HG02870 (cell line): ENCODE data around the gene CCDC185.
A peak's percentile ranks its signal among the peaks of the same experiment; 100 is the strongest.

Experiments used
- ATAC-seq: cut with Tn5 transposase; IDR thresholded peaks from one replicate; pipeline ENCODE4 v1.9.1; 2021; ENCODE audit warnings: mild to moderate bottlenecking, moderate library complexity; ENCODE audit not compliant: unreplicated experiment

CCDC185 gene

GRCh38 chr1:223393275-223394214 lies at the start of gene CCDC185:
CCDC185 (plus strand) TSS chr1:223393415; CDS start chr1:223393476, 61 bp downstream.
- ATAC-seq = no peak

GRCh38 chr1:223343692-223344091 lies 49.5 kb upstream of the CCDC185 start:
- ATAC-seq = no peak

- ATAC-seq = no peak
Observed at GRCh38 chr1:223344491-223344890, 48.7 kb upstream of the CCDC185 start.

GRCh38 chr1:223345720-223346119 lies 47.5 kb upstream of the CCDC185 start:
- ATAC-seq = no peak

- no peak for ATAC-seq
Observed at GRCh38 chr1:223346311-223346710, 46.9 kb upstream of the CCDC185 start.

GRCh38 chr1:223347583-223347982 lies 45.6 kb upstream of the CCDC185 start:
- ATAC-seq = no peak

GRCh38 chr1:223348439-223348838 lies 44.8 kb upstream of the CCDC185 start:
- ATAC-seq = no peak

GRCh38 chr1:223349241-223349640 lies 44.0 kb upstream of the CCDC185 start:
- no peak for ATAC-seq

- ATAC-seq = no peak
Observed at GRCh38 chr1:223350361-223350908, 42.8 kb upstream of the CCDC185 start.

- ATAC-seq = no peak
Observed at GRCh38 chr1:223352944-223353343, 40.3 kb upstream of the CCDC185 start.

GRCh38 chr1:223353939-223354338 lies 39.3 kb upstream of the CCDC185 start:
- ATAC-seq = no peak

- no peak for ATAC-seq
Observed at GRCh38 chr1:223355699-223356098, 37.5 kb upstream of the CCDC185 start.

- no peak for ATAC-seq
Observed at GRCh38 chr1:223358826-223359225, 34.4 kb upstream of the CCDC185 start.

GRCh38 chr1:223363057-223363855 lies 30.0 kb upstream of the CCDC185 start:
- no peak for ATAC-seq

GRCh38 chr1:223363856-223364684 lies 29.1 kb upstream of the CCDC185 start, which contains the start of gene SUSD4:
SUSD4 (minus strand) TSS chr1:223364176; CDS start chr1:223363425, 751 bp downstream.
- ATAC-seq = peak; percentile 41

GRCh38 chr1:223364685-223365382 lies 28.4 kb upstream of the CCDC185 start:
- ATAC-seq = peak; percentile 26

GRCh38 chr1:223374064-223374610 lies 19.1 kb upstream of the CCDC185 start:
- no peak for ATAC-seq

- no peak for ATAC-seq
Observed at GRCh38 chr1:223378754-223379153, 14.5 kb upstream of the CCDC185 start.

- ATAC-seq = no peak
Observed at GRCh38 chr1:223386013-223386412, 7.2 kb upstream of the CCDC185 start.

- no peak for ATAC-seq
Observed at GRCh38 chr1:223390618-223391017, 2.6 kb upstream of the CCDC185 start.
